Measurements from ENCODE around the gene RUFY3.
"Not testable (repeated sequence)": the region's sequence is repeated elsewhere in the genome, so short reads cannot be mapped to it uniquely, and the experiment has no call there.

Gene RUFY3

GRCh38 chr4:70721747-70722146, at the start of gene RUFY3:
RUFY3 (plus strand) TSS chr4:70721964; CDS start chr4:70722574, 610 bp downstream.
- DNase-seq, result no peak

- no peak for DNase-seq
Observed at GRCh38 chr4:70674191-70674590, 47.6 kb upstream of the RUFY3 start.

- no peak for DNase-seq
Observed at GRCh38 chr4:70674731-70675130, 47.0 kb upstream of the RUFY3 start.

GRCh38 chr4:70676554-70677090, 45.1 kb upstream of the RUFY3 start:
- DNase-seq, result no peak

GRCh38 chr4:70678383-70678999, 43.3 kb upstream of the RUFY3 start:
- peak; percentile 4 for DNase-seq

- DNase-seq, result no peak
Observed at GRCh38 chr4:70680934-70681333, 40.8 kb upstream of the RUFY3 start.

GRCh38 chr4:70681704-70682103, 40.1 kb upstream of the RUFY3 start:
- no peak for DNase-seq

- DNase-seq, result not testable (repeated sequence)
Observed at GRCh38 chr4:70682142-70682541, 39.6 kb upstream of the RUFY3 start.

- peak; percentile 46 for DNase-seq
Observed at GRCh38 chr4:70687392-70687791, 34.4 kb upstream of the RUFY3 start.

GRCh38 chr4:70687821-70688794, 33.7 kb upstream of the RUFY3 start, which contains the start of gene UTP3:
UTP3 (plus strand) TSS chr4:70688532; CDS start chr4:70688678, 146 bp downstream.
- DNase-seq, result peak; percentile 94

GRCh38 chr4:70688795-70689231, 33.0 kb upstream of the RUFY3 start:
- DNase-seq, result no peak

GRCh38 chr4:70691661-70692060, 30.1 kb upstream of the RUFY3 start:
- DNase-seq, result no peak

- not testable (repeated sequence) for DNase-seq
Observed at GRCh38 chr4:70694633-70695032, 27.1 kb upstream of the RUFY3 start.

- DNase-seq, result not testable (repeated sequence)
Observed at GRCh38 chr4:70698435-70698834, 23.3 kb upstream of the RUFY3 start.

- no peak for DNase-seq
Observed at GRCh38 chr4:70700712-70701111, 21.1 kb upstream of the RUFY3 start.

GRCh38 chr4:70701271-70701670, 20.5 kb upstream of the RUFY3 start:
- no peak for DNase-seq

GRCh38 chr4:70702592-70702991, 19.2 kb upstream of the RUFY3 start:
- not testable (repeated sequence) for DNase-seq

GRCh38 chr4:70703619-70704214, 18.0 kb upstream of the RUFY3 start:
- DNase-seq, result no peak

GRCh38 chr4:70704215-70704930, 17.4 kb upstream of the RUFY3 start:
- DNase-seq, result peak; percentile 72

GRCh38 chr4:70704931-70705182, 16.9 kb upstream of the RUFY3 start:
- no peak for DNase-seq

- DNase-seq, result peak; percentile 78
Observed at GRCh38 chr4:70705183-70706043, 16.4 kb upstream of the RUFY3 start.

GRCh38 chr4:70706044-70706461, 15.7 kb upstream of the RUFY3 start:
- DNase-seq, result no peak
